Measurements from ENCODE around the gene LAMB4.

LAMB4 gene

DNA sequence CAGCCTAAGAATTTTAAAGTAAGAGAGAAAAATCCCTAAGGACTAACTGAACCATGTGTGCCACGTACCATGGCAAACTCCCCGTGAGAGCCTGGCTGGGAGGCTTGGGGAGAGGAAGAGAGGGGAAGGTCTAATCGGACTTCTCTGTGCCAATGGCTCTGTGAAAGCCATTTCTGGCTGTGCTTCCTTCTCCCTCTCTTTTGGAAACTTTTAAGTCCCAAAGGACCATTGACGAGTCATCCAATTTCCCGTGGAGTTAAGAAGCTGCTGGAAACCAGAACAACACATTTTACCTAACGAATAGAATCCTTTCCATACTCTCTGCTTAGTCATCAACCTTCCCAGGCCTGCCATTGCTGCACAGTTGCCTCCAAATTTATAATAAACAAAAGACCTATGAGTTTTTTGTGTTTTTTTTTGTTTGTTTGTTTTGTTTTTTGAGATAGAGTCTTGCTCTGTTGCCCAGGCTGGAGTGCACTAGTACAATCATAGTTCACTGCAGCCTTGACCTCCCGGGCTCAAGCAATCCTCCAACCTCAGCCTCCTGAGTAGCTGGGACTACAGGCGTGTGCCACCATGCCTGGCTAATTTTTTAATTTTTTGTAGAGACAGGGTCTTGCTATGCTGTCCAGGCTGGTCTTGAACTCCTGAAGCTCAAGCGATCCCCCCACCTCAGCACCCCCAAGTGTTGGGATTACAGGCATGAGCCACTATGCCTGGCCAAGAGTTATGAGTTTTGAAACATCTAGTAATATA, 140.4 kb downstream of the LAMB4 start:
- no peak for DNase-seq

DNA sequence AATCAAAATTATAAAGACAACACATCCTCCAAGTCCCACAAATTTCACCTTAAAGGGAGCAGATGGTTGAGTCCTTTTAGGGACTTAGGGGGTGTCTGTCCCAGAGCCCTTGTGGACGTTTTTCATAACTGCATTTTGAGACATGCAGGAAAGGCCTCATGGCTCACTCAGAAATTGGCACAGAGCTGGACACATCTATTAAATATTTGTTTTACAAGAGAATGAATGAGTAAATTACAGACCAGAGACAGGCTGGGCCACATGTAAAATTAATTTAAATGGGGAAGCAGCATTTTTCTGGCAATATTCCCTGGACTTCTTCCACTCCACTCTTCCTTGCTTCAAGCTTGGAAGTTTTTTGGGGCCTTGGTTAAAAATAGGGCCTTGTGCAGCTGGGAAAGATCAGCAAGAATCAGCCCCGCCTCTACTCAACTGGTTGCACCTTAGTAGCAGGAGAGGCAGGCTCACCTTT, 147.2 kb downstream of the LAMB4 start:
- DNase-seq: no peak

DNA sequence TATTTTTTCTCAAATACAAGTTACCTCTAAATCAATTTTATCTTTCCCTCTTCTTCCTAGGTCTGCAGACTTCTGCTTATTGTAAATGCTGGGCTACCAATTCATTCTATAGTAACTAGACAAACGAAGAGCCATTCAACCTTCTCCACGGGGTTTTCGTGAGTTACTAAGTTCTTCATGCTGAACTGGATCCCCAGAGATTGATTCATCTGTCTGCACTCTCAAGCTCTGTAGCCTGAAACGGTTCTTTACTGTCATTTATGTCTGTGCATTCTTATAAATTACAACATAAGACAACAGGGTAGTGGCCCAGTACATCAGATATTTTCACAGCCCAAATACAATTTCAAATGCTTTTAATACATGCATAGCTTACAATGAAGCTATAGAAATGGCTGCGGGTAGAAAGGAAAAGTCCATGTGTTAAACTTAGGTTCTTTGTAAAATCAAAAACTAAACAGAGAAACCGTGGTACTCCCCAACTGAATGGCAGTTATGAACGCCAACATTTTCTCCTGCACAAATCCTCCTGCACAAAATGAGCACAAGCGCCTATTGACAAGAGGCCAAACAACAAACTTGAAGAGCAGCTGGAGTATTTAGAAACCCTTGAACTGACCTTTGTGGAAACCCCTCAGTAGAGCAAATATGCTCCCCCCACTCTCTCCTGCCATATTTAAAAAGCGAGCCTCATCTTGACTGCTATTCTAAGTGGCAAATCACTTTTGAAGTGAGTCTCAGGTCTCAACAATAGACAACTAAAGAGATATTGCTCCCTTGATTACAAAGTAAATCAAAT, 147.9 kb downstream of the LAMB4 start:
- DNase-seq: no peak

GRCh38 chr7:107981466-107981865, 148.7 kb downstream of the LAMB4 start:
- DNase-seq: no peak

DNA sequence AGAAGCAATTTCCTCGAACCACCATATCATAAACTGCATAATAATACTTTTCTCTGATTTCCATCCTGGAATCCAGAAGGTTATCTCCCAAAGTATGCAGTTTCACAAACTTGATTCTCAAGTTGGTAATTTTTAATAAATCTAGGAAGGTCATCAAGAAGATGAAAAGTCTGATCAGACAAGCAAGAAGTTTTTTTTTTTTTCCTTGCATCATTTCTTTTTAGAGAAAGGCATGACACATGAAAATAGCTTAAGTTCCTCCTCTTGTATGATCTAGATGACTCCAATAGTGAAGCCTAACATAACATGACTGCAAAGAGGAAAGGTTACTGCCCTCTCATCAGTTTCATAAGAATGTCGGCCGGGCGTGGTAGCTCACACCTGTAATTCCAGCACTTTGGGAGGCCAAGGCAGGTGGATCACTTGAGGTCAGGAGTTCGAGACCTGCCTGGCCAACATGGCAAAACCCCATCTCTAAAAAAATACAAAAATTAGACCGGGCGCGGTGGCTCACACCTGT, 149.4 kb downstream of the LAMB4 start:
- no peak for DNase-seq

DNA sequence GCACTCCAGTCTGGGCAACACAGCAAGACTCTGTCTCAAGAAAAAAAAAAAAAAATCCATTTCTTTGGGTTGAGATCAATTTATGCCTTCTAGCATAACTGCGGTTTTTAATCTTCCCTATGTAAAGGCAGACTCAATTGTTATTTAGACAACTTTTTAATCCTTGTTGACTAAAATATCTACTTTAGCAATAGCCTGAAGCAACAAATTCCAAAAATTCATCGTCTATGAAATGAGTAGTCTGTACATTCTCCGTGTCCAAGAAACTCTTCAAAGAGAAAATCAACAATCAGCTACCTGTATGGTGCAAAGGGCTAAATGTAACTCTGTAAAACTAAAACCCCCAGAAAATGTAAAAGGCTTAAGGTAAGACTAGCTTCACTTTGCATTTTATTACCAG, 150.0 kb downstream of the LAMB4 start:
- DNase-seq: no peak

DNA sequence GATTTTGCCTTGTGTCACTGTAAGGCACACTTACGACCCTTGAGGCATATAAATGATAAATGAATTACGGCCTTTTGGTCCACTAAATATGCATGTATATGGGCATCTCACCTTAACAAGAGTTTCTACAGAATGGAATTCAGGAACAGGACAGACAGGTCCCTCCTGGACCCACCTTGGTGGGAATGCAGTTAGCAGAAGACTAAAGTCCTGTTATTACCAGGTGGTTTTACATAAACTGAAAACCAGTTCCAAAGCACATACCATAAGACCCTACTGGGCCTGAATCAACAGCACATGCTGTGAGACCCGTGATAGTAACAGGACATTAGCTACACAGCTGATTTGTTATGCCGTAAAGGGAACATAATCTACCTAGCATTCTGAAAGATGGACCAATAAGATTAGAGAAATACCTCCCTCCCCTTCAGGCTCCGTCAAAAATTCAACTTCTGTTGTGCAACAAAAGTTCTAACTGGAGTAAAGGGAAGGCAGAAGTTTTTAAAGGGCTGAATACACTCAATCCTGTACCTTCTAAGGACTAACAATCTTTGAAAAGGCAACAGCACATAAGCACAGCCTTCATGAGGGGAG, 151.2 kb downstream of the LAMB4 start:
- DNase-seq: no peak

- no peak for DNase-seq
Observed at GRCh38 chr7:107977048-107977447, 153.1 kb downstream of the LAMB4 start.

- no peak for DNase-seq
Observed at GRCh38 chr7:107976620-107977019, 153.5 kb downstream of the LAMB4 start.

GRCh38 chr7:107975394-107976013, 154.7 kb downstream of the LAMB4 start:
- no peak for DNase-seq

GRCh38 chr7:107973861-107974260, 156.3 kb downstream of the LAMB4 start:
- DNase-seq: no peak

All from activated T-cell treated with anti-CD3 and anti-CD28 coated beads, Interleukin-2, amount 50 U/mL, for 48 hours (primary cell).